Glomerular visceral epithelial cell (primary cell): ENCODE data around the gene BCL2L11.

Experiments
- DNase-seq: peaks from one replicate; pipeline ENCODE4 v3.0.0-alpha.2; 2016; ENCODE audit errors: extremely low spot score

Gene BCL2L11

GRCh38 chr2:111168528-111169239 is 48.0 kb downstream of the BCL2L11 start:
- peak; percentile 72 for DNase-seq

- no peak for DNase-seq
Measured at GRCh38 chr2:111169268-111169667, 48.6 kb downstream of the BCL2L11 start.

DNA sequence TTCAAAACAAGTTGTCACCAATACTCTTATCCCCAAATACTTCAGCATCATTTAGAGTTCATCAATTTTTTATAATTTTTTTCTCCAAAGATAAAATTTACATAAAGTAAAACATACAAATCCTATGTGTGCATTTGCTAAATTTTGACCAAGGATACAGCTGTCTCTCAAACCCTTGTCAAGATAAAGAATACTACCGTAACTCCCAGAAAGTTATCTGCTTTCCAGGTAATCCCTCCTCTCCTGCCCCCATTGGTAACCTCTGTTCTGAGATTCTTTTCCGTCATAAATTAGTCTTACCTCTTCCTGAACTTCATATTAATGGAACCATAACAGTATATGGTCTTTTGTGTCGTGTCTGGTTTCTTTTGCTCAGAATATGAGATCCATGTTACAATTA is 49.2 kb downstream of the BCL2L11 start:
- DNase-seq = no peak

DNA sequence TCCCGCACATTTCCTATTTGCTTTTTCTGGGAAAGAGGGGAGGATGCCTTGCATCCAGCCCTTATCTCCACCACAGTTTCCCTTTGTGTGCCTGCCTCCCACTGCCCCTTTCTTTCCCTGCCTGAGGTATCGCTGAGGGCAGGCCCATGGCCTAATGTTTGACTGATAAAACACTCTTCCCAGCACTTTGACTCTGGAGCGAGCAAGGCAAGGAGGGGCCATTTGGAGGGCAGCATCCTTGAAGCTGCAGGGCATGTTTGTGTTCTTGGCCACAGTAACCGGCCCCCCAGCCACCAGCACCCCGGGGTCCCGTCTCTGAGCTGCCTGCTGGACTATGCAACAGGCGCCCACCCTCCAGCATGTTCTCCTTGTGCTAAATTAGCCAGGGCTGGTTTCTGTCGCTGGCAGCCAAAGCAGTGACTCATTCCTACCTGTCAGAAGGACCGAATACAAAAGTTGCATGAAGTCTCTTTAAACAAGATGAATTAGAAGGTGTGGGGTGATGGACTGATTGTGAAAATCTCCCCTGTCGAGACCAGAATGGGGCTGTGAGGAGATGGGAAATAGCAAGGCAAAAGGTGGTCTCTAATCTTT is 50.7 kb downstream of the BCL2L11 start:
- no peak for DNase-seq

DNA sequence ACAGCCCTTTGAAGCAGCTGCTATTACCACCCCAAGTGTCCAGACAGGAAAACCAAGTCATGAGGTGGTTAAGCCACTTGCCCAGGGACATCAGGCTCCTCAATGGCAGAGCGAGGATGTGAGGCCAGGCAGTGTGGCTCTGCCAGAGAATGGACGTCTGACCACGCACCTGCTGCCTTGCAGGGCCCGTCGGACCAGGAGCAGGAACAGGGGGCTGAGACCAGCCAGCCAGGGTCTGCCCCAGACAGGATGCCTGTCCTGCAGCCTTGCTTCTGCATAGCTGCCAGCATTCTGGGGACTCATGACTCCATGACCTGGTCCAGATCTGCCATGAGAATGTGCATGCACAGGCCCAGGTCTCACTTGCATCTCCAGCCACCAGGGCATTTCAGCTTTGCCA is 52.0 kb downstream of the BCL2L11 start:
- DNase-seq = no peak

GRCh38 chr2:111173338-111173737 is 52.6 kb downstream of the BCL2L11 start:
- DNase-seq = no peak

DNA sequence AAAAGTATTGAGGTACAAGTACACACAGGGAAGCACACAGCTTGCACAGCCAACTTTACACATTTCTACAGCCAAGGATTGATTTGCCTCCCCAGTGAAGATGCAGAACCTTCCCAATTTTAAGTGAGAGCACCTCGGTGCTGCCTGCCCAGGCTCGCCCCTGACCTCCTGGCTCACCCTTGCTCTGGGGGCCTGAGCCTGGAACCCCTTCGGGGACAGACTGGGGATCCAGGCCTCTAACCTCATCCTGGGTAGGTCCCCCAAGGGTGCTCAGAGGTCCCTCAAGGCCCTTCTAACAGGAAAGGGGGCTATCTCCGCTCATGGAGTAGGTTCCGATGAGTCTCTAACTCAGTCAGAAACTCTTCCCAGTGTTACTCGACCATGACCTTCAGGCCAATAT is 53.1 kb downstream of the BCL2L11 start:
- no peak for DNase-seq

DNA sequence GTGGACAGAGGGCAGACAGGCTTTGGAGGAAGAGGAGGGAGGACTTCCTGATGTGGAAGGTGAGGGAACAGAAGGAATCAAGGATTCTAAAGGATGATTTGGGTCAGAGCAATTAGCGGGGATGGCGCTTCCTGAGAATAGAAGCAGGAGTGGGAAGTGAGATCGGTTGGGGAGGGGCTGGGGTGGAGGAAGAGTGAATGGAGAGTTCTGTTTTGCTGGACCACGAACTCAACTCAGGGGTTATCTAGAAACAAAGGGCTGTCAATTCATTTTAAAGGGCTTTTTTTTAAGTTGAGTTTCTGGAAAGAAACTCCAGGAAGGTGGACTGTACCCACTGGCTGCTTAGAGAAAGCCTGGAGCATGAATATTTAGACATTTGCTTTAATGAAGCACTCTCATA is 54.9 kb downstream of the BCL2L11 start:
- no peak for DNase-seq

GRCh38 chr2:111176388-111176787 is 55.7 kb downstream of the BCL2L11 start:
- no peak for DNase-seq

GRCh38 chr2:111176867-111177266 is 56.2 kb downstream of the BCL2L11 start:
- DNase-seq = no peak

GRCh38 chr2:111178296-111178695 is 57.6 kb downstream of the BCL2L11 start:
- DNase-seq = no peak

- peak; percentile 83 for DNase-seq
Measured at GRCh38 chr2:111178730-111179405, 58.2 kb downstream of the BCL2L11 start.

DNA sequence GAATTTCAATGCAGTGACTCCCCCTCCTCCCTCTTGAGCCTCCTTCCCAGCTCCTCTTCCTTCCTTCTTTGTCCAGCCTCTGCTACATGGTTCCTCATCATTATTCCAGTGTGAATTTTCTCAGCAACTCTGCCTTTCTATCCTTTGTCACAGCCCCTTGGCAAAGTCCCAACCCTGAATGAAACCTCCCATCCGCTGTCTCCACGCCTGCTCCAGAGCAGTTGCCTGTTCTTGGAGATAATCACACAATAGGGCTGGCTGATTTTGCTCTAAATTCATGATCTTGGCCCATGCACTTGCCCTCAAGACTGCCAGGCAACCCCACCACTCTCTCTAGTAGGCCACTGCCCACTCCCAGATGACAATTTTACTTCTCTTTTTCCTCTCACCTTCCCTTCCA is 61.4 kb downstream of the BCL2L11 start:
- DNase-seq = no peak

- DNase-seq = no peak
Measured at GRCh38 chr2:111182740-111183139, 62.0 kb downstream of the BCL2L11 start.

GRCh38 chr2:111184725-111185310 is 64.1 kb downstream of the BCL2L11 start:
- no peak for DNase-seq

DNA sequence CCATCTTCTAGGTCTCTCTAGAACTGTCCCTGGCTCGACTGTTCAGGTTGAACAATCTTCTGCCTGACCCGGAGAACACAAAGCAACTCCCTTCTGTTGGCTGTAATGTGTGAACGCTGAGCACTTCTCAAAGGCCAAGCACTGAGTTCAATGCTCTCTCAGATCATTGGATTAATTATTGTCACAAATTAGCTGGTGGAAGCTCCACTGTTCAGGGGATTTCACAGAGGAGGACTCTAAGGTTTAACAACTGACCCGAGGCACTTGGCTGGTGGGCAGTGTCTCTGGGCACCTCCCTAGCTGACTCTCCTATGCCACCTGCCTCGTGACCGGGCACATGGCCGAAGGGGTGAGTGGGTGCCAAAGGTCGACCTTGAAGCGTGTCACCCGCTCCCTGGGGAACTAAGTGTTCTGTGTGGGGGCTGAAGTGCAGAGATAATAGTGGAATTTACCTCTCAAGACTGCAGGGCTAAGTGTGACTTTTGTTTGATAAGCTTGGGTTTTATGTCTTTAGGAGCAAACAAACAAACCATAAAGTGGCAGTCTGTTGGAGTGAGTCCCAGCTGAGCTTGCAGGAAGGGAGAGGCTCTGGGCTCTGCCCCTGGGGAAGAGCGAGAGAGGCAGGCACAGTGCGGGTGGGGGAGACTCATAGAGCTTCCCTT is 64.8 kb downstream of the BCL2L11 start:
- DNase-seq = no peak

GRCh38 chr2:111186121-111186715 is 65.5 kb downstream of the BCL2L11 start:
- DNase-seq = no peak

DNA sequence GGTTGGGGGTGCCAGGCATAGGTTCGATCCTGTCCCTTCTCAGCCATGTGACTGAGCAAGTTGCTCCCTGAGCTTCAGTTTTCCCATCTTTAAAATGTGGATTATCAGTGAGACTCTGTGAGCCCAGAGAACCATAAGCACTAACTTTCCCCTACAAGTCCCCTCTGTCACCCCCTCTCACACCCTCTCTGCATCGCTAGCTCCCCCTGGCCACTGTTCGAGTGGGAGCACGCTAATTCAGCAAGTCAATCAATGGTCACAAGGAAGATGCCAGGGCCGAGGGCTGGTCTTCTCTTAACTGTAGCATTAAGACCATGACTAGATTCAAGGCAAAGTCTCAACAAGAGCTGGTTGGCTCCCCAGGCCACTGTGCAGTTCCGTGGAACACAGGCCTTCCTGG is 66.2 kb downstream of the BCL2L11 start:
- no peak for DNase-seq

DNA sequence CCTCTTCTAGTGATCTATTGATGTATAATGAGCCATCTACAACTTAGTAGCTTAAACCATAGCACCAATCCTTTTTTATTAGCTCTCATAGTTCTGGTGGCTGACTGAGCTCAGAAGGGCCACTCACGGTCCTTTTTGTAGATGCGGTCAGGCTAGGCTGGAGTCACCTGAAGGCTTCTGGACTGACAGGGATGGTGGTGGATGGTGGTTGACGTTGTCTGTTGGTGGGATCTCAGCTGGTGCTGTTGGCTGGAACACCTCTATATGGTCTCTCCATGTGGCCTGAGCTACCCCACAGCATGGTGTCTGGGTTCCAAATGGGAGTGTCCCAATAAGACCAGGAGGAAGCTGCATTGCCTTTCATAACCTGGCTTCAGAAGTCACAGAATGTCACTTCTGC is 68.0 kb downstream of the BCL2L11 start:
- DNase-seq = no peak

- no peak for DNase-seq
Measured at GRCh38 chr2:111189106-111189505, 68.4 kb downstream of the BCL2L11 start.

DNA sequence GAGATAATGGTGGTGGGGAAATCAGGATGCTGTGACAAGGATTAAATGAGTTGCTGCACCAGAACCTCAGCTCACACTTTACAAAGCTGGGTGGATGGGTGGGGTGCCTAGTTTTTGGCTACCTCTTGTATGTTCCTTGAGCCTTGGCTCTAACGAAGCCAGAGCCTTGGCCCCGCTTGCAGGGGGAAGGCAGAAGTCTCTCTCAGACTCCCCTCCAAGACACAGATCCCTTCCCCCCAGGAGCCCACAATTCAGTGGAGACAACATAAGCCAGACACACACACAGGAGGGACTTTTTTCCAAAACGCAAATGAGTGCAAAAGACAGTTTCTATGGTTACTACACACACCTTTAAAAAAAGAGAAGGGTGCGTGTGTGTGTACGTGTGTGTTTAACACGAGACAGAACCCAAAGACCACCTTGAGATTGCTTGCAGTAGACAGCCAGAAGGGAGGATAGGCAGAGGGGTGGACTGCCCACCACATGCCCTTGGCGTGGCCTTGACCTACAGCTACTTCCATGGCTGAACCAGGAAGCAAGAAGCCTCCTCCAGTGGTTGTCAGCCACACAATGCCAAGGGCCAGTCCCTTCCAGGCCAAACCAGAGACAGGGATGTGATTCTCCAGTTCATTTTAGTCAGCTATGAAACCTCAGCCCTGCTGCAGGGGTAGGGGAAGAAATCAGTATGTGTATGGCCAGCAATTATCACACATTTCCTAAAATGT is 70.3 kb downstream of the BCL2L11 start:
- no peak for DNase-seq
